SK-N-SH (cell line): ENCODE results near the gene MOB1A.

Experiments
- CTCF ChIP-seq: fragments of 200-600 bp; sonication (generic); IDR thresholded peaks from 2 replicates; pipeline ENCODE4 v1.6.1; 2017; ENCODE audit warnings: antibody characterized with exemption, mild to moderate bottlenecking, moderate library complexity
- EP300 ChIP-seq, 2 experiments: IDR thresholded peaks; 2 replicates each; pipeline versions ENCODE4 v1.4.0 to v1.6.1; 2012; ENCODE audit warnings: borderline replicate concordance in 1 of 2, low read depth in 1 of 2, low read length in 1 of 2
- FOXJ3 ChIP-seq: sonication (generic); formaldehyde crosslinking; IDR thresholded peaks from 2 replicates; pipeline ENCODE4 v1.5.1; 2020; ENCODE audit warnings: mild to moderate bottlenecking, missing genetic modification reagents
- RCOR1 ChIP-seq: fragments of 150-350 bp; IDR thresholded peaks from 2 replicates; pipeline ENCODE4 v1.6.1; 2017; ENCODE audit warnings: antibody characterized with exemption, low read length
- RFX5 ChIP-seq: IDR thresholded peaks from 2 replicates; pipeline ENCODE4 v1.6.1; 2012; ENCODE audit warnings: mild to moderate bottlenecking, improper control_type of control experiment, low read length
- SIN3A ChIP-seq: IDR thresholded peaks from 2 replicates; pipeline ENCODE4 v1.6.1; 2012; ENCODE audit warnings: low read depth, mild to moderate bottlenecking, low read length, moderate library complexity, borderline replicate concordance
- TAF1 ChIP-seq: IDR thresholded peaks from 2 replicates; pipeline ENCODE4 v1.6.1; 2012; ENCODE audit warnings: low read depth, mild to moderate bottlenecking, low read length, moderate library complexity, borderline replicate concordance

- no peak for TF ChIP-seq FOXJ3 (CRISPR knock-in tag)
- no peak for TF ChIP-seq CTCF
- TF ChIP-seq TAF1, result no peak
- no peak for TF ChIP-seq RFX5
- no peak for TF ChIP-seq EP300 (IDR thresholded peaks at IDR 0.05; ENCODE audit: borderline replicate concordance in 1 of 2, low read depth in 1 of 2, low read length in 1 of 2)
- TF ChIP-seq RCOR1, result no peak
- TF ChIP-seq SIN3A, result no peak
Observed at GRCh38 chr2:74205596-74205995, 26.9 kb upstream of the MOB1A start.
